ENCODE measurements around the gene NAT16.

DNA sequence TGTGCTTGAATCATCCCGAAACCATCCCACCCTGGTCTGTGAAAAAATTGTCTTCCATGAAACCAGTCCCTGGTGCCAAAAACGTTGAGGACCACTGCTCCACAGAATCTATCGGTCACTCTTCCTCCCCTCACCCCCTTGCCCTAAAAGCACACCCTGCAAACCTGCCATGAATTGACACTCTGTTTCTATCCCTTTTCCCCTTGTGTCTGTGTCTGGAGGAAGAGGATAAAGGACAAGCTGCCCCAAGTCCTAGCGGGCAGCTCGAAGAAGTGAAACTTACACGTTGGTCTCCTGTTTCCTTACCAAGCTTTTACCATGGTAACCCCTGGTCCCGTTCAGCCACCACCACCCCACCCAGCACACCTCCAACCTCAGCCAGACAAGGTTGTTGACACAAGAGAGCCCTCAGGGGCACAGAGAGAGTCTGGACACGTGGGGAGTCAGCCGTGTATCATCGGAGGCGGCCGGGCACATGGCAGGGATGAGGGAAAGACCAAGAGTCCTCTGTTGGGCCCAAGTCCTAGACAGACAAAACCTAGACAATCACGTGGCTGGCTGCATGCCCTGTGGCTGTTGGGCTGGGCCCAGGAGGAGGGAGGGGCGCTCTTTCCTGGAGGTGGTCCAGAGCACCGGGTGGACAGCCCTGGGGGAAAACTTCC is 54.0 kb downstream of the NAT16 start:
- TF ChIP-seq POLR2A (IDR thresholded peaks at IDR 0.05), result no peak
- TF ChIP-seq, protein P1, sequence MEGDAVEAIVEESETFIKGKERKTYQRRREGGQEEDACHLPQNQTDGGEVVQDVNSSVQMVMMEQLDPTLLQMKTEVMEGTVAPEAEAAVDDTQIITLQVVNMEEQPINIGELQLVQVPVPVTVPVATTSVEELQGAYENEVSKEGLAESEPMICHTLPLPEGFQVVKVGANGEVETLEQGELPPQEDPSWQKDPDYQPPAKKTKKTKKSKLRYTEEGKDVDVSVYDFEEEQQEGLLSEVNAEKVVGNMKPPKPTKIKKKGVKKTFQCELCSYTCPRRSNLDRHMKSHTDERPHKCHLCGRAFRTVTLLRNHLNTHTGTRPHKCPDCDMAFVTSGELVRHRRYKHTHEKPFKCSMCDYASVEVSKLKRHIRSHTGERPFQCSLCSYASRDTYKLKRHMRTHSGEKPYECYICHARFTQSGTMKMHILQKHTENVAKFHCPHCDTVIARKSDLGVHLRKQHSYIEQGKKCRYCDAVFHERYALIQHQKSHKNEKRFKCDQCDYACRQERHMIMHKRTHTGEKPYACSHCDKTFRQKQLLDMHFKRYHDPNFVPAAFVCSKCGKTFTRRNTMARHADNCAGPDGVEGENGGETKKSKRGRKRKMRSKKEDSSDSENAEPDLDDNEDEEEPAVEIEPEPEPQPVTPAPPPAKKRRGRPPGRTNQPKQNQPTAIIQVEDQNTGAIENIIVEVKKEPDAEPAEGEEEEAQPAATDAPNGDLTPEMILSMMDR (IDR thresholded peaks at IDR 0.05), result no peak
